Activated CD8-positive, alpha-beta memory T cell treated with anti-CD3 and anti-CD28 coated beads, Interleukin-2, amount 50 U/mL, for 48 hours (primary cell): ENCODE data around the gene SIX2.

ENCODE experiments used
- DNase-seq: peaks from one replicate; pipeline ENCODE4 v3.0.0-alpha.2; 2020

SIX2 gene

DNA sequence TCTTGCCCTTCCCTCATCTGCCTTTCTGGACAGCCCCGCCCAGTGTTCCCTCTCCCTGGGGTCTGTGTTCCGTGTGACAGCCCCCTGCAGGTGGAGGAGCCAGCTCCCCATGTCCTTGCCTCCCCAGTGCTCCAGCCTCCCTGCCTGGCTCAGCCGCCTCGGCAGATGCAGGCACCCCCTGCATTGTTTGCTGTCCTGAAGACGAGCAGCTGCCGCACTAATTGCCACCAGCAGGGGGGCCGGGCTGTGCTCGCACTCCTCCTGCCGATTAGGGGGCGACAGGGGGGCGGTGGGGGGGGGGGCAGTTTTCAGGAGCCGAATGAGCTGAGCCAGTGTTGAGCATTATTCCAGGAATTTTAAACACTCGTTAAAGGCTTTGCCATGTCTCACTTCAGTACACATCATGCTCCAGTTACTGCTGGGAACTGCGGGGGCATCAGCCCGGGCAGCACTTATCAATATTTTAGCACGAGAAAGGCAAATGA lies 44.5 kb downstream of the SIX2 start:
- DNase-seq: no peak

DNA sequence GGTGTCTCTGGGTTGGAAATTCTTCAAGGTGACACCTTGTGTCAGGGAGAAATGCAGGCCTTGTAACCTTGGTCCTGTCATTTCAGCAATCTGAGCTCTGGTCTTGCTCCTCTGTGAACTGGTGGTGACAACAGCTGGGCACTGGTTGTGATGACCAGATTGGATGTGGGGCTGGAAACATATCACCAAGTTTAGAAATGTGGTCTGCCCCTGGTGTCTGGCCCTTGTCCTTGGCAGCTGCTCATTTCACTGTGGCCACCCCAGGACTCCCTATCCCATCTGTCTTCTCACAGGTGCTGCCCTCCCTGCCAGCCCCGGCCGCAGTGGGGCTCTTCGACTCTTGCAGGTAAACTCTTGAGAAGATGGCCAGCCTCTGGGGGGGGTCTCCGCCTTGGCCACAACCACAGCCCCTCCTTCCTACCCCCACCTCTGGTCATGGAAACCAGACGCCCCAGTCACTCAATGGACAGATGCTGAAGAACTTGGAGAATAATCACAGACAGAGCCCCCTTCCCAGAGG lies 47.0 kb downstream of the SIX2 start:
- no peak for DNase-seq

DNA sequence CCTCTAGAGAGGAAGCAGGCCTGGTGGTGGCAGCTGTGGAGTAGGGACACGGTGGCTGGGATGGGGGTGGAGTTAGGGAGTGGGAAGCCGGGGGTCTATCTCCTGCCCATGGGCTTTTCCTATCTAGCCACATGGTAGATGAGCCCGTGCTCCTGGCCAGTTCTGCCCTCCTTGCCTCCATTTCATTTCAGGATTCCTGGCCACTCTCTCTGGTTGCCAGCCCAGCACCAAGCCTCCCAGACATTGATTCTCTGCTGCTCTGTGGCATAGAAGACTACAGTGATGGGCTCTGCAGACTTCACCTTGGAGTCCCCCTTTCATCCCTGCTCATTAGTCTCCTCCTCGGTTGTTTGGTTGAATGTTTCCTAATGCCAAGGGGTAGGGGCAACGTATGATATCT lies 48.4 kb downstream of the SIX2 start:
- DNase-seq: no peak

DNA sequence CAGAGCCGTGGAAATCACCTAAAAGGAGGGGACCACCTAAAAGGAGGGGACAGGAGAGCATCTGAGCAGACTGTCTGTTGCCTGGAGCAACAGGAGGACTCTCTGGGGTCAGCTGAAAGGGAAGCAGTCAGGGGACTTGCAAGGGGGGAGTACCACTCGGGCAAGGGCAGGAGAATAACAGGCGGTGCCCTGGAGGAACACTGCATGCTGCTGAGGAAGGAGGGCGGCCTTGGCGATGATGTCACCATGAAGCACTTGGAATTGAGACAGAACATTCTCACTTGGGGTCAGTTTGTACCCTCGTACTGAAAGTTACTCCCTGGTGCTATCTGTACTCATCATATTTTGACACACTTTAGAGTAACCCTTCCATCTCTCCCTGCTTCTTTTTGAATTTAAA lies 49.4 kb downstream of the SIX2 start:
- no peak for DNase-seq

DNA sequence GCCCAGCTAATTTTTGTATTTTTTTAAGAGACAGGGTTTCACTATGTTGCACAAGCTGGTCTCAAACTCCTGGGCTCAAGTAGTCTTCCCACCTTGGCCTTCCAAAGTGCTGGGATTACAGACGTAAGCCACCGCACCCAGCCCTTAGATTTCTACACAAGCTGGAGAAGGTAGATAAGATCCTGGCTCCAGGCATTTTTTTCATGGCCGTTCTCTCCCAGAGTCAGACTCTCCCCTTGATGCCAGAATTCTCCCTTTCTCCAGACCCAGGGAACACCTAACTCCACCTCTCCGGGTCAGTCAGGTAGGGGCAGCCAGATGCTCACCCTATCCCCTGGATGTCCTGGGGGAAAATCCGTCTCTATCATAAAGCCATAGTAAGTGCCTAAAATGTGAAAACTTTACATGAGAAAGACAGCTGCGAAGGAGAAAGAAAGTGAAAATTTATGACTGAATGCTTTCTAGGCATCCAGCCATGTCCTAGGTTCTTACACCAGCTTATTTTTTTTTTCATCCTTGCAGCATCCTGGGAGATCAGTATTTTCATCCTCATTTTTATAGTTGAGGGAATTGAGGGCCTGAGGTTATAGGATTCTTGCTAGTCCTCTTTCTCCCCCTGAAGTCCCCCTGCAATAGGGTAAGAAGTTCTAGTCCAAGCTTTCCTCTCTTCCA lies 51.5 kb downstream of the SIX2 start:
- DNase-seq: no peak

GRCh38 chr2:44956843-44957242 lies 52.4 kb downstream of the SIX2 start:
- no peak for DNase-seq

GRCh38 chr2:44955593-44956392 lies 53.5 kb downstream of the SIX2 start:
- peak; percentile 94 for DNase-seq
